ENCODE measurements around the gene B4GAT1.
A peak's percentile ranks its signal among the peaks of the same experiment; 100 is the strongest.

Gene B4GAT1

GRCh38 chr11:66343176-66343575 lies 4.3 kb downstream of the B4GAT1 start:
- no CpG with 5 or more reads among the region's 8 CpGs for WGBS, 2 donors (ENCODE audit: extremely low coverage in 2 of 2, insufficient read length in 2 of 2, insufficient replicate concordance in 1 of 2)
- Histone ChIP-seq H2AK5ac (ENCODE audit: low read depth, low read length) (no peak overlapping the region), H3K4me3 (ENCODE audit: low read length in 2 of 2) (peak overlapping the region in 1 of 2 donors; percentile 97)

GRCh38 chr11:66341502-66342126 lies 5.8 kb downstream of the B4GAT1 start:
- Histone ChIP-seq H3K79me1 (ENCODE audit: low read depth, low read length) (peaks cover 13% of the 10 kb centered on the region), H2AFZ (ENCODE audit: low read length) (no peak overlapping the region), H3K4me1 (ENCODE audit: control insufficient read depth in 2 of 2, insufficient read depth in 1 of 2, low read depth in 1 of 2, low read length in 2 of 2) (peaks cover 17 to 30% of the 10 kb centered on the region in 2 donors), H2BK5ac (ENCODE audit: low read length) (no peak overlapping the region), H2AK5ac (ENCODE audit: low read depth, low read length) (no peak overlapping the region), H3K4me3 (ENCODE audit: low read length in 2 of 2) (peak overlapping the region in 1 of 2 donors; percentile 23), H3K23ac (ENCODE audit: low read depth, low read length, poor library complexity) (peak overlapping the region; percentile 62), H4K8ac (ENCODE audit: low read depth, low read length) (no peak overlapping the region), H2BK12ac (ENCODE audit: low read length) (no peak overlapping the region), H4K91ac (ENCODE audit: low read depth, low read length, poor library complexity) (peak overlapping the region; percentile 68), H3K4ac (ENCODE audit: low read length) (no peak overlapping the region), H3K27me3 (ENCODE audit: control insufficient read depth in 3 of 3, insufficient read depth in 3 of 3, low read depth in 1 of 3, low read length in 3 of 3) (no peaks in the 10 kb centered on the region), H3K4me2 (ENCODE audit: insufficient read depth, low read length, poor library complexity, severe bottlenecking) (no peak overlapping the region), H3K9me3 (replicated peaks in 1 of 2; ENCODE audit: control insufficient read depth in 2 of 2, insufficient read depth in 1 of 2, low read depth in 1 of 2, low read length in 2 of 2) (peaks cover 0 to 3% of the 10 kb centered on the region in 2 donors), H3K14ac (ENCODE audit: low read length) (no peak overlapping the region), H2BK15ac (ENCODE audit: low read length) (no peak overlapping the region), H2BK120ac (ENCODE audit: low read depth, low read length) (no peak overlapping the region), H3K27ac (replicated peaks; ENCODE audit: low read length) (no peak overlapping the region), H3K18ac (ENCODE audit: low read length) (no peak overlapping the region), H3K9ac (ENCODE audit: low read depth, low read length, poor library complexity) (no peak overlapping the region), H3K36me3 (replicated peaks in 1 of 2; ENCODE audit: control insufficient read depth in 2 of 2, insufficient read depth in 2 of 2, low read length in 2 of 2) (peaks cover 34 to 52% of the 10 kb centered on the region in 2 donors)
- WGBS, 2 donors (ENCODE audit: extremely low coverage in 2 of 2, insufficient read length in 2 of 2, insufficient replicate concordance in 1 of 2) = no CpG with 5 or more reads among the region's 21 CpGs
- DNase-seq (ENCODE audit: low spot score) = no peak

More at GRCh38 chr11:66343176-66343575, 4.3 kb downstream of the B4GAT1 start:
- DNase-seq (ENCODE audit: low spot score) = no peak
- no peak overlapping the region for H2BK15ac ChIP-seq (ENCODE audit: low read length)
- peaks cover 0 to 3% of the 10 kb centered on the region in 2 donors for H3K9me3 ChIP-seq (replicated peaks in 1 of 2; ENCODE audit: control insufficient read depth in 2 of 2, insufficient read depth in 1 of 2, low read depth in 1 of 2, low read length in 2 of 2)
- H3K14ac ChIP-seq (ENCODE audit: low read length) = no peak overlapping the region
- H4K8ac ChIP-seq (ENCODE audit: low read depth, low read length) = no peak overlapping the region
- H3K4ac ChIP-seq (ENCODE audit: low read length) = no peak overlapping the region
- no peaks in the 10 kb centered on the region for H3K27me3 ChIP-seq (ENCODE audit: control insufficient read depth in 3 of 3, insufficient read depth in 3 of 3, low read depth in 1 of 3, low read length in 3 of 3)
- H2BK12ac ChIP-seq (ENCODE audit: low read length) = no peak overlapping the region
- H2AFZ ChIP-seq (ENCODE audit: low read length) = no peak overlapping the region
- no peak overlapping the region for H3K23ac ChIP-seq (ENCODE audit: low read depth, low read length, poor library complexity)
- no peak overlapping the region for H3K4me2 ChIP-seq (ENCODE audit: insufficient read depth, low read length, poor library complexity, severe bottlenecking)
- H3K4me1 ChIP-seq (ENCODE audit: control insufficient read depth in 2 of 2, insufficient read depth in 1 of 2, low read depth in 1 of 2, low read length in 2 of 2) = peaks cover 22 to 23% of the 10 kb centered on the region in 2 donors
- no peak overlapping the region for H4K91ac ChIP-seq (ENCODE audit: low read depth, low read length, poor library complexity)
- H3K18ac ChIP-seq (ENCODE audit: low read length) = no peak overlapping the region
- no peak overlapping the region for H3K9ac ChIP-seq (ENCODE audit: low read depth, low read length, poor library complexity)
- H2BK120ac ChIP-seq (ENCODE audit: low read depth, low read length) = no peak overlapping the region
- no peak overlapping the region for H3K27ac ChIP-seq (replicated peaks; ENCODE audit: low read length)
- no peak overlapping the region for H2BK5ac ChIP-seq (ENCODE audit: low read length)
- H3K79me1 ChIP-seq (ENCODE audit: low read depth, low read length) = peaks cover 21% of the 10 kb centered on the region
- peaks cover 26 to 47% of the 10 kb centered on the region in 2 donors for H3K36me3 ChIP-seq (replicated peaks in 1 of 2; ENCODE audit: control insufficient read depth in 2 of 2, insufficient read depth in 2 of 2, low read length in 2 of 2)

GRCh38 chr11:66340596-66341501 lies 6.6 kb downstream of the B4GAT1 start:
- H3K4ac ChIP-seq (ENCODE audit: low read length) = no peak overlapping the region
- H2BK120ac ChIP-seq (ENCODE audit: low read depth, low read length) = no peak overlapping the region
- no peak overlapping the region for H2AK5ac ChIP-seq (ENCODE audit: low read depth, low read length)
- no peak overlapping the region for H4K91ac ChIP-seq (ENCODE audit: low read depth, low read length, poor library complexity)
- no peaks in the 10 kb centered on the region for H3K27me3 ChIP-seq (ENCODE audit: control insufficient read depth in 3 of 3, insufficient read depth in 3 of 3, low read depth in 1 of 3, low read length in 3 of 3)
- peaks cover 34 to 52% of the 10 kb centered on the region in 2 donors for H3K36me3 ChIP-seq (replicated peaks in 1 of 2; ENCODE audit: control insufficient read depth in 2 of 2, insufficient read depth in 2 of 2, low read length in 2 of 2)
- peaks cover 18 to 29% of the 10 kb centered on the region in 2 donors for H3K4me1 ChIP-seq (ENCODE audit: control insufficient read depth in 2 of 2, insufficient read depth in 1 of 2, low read depth in 1 of 2, low read length in 2 of 2)
- H3K4me2 ChIP-seq (ENCODE audit: insufficient read depth, low read length, poor library complexity, severe bottlenecking) = no peak overlapping the region
- no peak overlapping the region for H2BK12ac ChIP-seq (ENCODE audit: low read length)
- peaks cover 7% of the 10 kb centered on the region for H3K79me1 ChIP-seq (ENCODE audit: low read depth, low read length)
- no peak overlapping the region for H3K4me3 ChIP-seq (ENCODE audit: low read length in 2 of 2)
- peaks cover 0 to 3% of the 10 kb centered on the region in 2 donors for H3K9me3 ChIP-seq (replicated peaks in 1 of 2; ENCODE audit: control insufficient read depth in 2 of 2, insufficient read depth in 1 of 2, low read depth in 1 of 2, low read length in 2 of 2)
- DNase-seq (ENCODE audit: low spot score) = no peak
- WGBS, 2 donors (ENCODE audit: extremely low coverage in 2 of 2, insufficient read length in 2 of 2, insufficient replicate concordance in 1 of 2) = no CpG with 5 or more reads among the region's 28 CpGs
- no peak overlapping the region for H3K18ac ChIP-seq (ENCODE audit: low read length)
- peak overlapping the region; percentile 3 for H3K9ac ChIP-seq (ENCODE audit: low read depth, low read length, poor library complexity)
- H3K27ac ChIP-seq (replicated peaks; ENCODE audit: low read length) = no peak overlapping the region
- no peak overlapping the region for H2AFZ ChIP-seq (ENCODE audit: low read length)
- H3K14ac ChIP-seq (ENCODE audit: low read length) = no peak overlapping the region
- H2BK5ac ChIP-seq (ENCODE audit: low read length) = no peak overlapping the region
- H4K8ac ChIP-seq (ENCODE audit: low read depth, low read length) = no peak overlapping the region
- H3K23ac ChIP-seq (ENCODE audit: low read depth, low read length, poor library complexity) = no peak overlapping the region
- H2BK15ac ChIP-seq (ENCODE audit: low read length) = no peak overlapping the region

Data from neuronal stem cell (in vitro differentiated cells).